GM15510 (cell line): ENCODE results near the gene ATP5MC2.

ENCODE experiments used
- POLR2A ChIP-seq: IDR thresholded peaks from 3 replicates; pipeline ENCODE4 v1.6.1; 2011; ENCODE audit warnings: borderline replicate concordance; ENCODE audit not compliant: insufficient read length; ENCODE audit errors: extremely low read depth

ATP5MC2 gene

DNA sequence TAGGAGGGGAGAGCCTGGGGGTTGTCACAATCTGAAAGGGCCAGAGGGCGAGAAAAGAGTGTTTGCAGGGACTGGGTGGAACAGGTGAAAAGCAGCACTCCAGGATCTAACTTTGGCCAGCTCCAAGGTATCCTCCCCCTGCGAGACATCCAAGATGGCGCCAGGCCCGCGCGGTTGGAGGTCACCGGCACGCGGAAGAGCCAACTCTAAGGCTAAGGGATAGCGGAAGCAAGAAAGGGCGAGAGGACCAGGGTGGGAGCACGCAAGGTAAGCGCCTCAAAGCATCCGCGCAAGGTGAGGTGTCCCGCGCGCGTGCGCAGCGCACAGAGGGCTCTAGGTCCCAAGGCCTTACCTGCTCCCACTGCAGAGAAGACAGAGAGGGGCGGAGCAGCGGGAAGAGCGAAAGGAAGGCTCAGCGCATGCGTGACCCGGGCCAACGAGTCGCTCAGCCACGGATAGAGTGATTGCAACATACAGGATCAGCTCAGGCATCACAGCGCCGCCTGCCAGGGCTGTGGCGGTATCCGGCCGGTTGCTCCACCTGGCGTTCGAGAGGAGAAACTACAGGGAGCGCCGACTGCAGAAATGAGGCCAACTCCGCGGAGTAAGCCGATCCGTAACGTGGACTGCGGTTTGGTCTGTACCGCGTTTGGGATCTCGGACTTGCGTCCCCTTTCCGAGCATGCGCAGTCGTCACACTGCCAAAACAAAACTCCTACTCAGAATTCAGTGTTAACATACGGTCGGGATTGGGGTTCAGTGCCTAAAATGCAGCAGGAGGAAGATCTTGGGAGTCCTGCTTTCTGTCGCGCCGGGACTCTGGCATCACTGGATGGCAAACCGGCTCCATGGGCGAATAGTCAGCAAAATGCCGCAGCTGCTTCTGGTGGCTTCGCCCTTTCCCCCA is at the start of gene ATP5MC2:
Gene ATP5MC2 (minus strand): TSS at position 383 of the 907 bp plus-strand sequence. CDS start 3,469 bp downstream, outside the sequence.
- peak; percentile 85 for TF ChIP-seq POLR2A

GRCh38 chr12:53722450-53723041 is 46.7 kb upstream of the ATP5MC2 start:
- no peak for TF ChIP-seq POLR2A

GRCh38 chr12:53720946-53721345 is 45.1 kb upstream of the ATP5MC2 start:
- TF ChIP-seq POLR2A, result no peak

DNA sequence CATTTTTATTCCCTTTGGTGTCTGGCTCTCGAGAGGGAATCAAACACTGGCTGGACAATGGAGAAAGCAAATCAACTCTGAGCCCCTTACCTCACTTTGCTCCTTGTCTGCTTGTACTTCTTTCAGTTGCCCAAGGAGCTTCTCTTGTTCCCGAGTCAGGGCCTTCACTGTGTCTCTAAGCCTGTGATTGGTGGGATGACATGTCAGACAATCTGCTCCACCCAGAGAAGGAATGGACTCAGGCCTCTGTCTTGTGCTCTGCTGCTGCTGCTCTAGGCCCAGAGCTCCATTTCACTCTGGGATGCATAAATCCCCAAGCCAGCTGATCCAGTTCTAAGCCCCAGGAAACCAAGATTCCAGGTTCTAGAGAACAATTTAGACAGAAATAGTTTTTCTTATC is 43.8 kb upstream of the ATP5MC2 start:
- TF ChIP-seq POLR2A, result no peak

DNA sequence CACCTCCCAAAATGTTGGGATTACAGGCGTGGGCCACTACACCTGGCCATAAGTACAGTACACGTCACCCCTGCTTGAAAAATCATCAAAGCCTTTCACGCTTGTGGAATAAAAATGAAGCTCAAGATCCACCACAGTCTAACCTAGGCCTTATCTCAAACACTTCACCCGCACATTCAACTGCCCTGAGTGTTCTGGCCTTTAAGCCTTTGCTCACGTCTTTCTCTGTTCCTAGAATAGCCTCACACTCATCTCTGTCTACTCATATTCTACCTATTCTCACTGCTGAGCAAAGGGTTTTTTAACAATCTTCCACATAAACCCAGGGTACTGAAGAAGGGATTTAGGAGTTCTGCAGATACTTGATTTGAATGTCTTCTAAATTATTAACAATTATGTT is 41.4 kb upstream of the ATP5MC2 start:
- no peak for TF ChIP-seq POLR2A

DNA sequence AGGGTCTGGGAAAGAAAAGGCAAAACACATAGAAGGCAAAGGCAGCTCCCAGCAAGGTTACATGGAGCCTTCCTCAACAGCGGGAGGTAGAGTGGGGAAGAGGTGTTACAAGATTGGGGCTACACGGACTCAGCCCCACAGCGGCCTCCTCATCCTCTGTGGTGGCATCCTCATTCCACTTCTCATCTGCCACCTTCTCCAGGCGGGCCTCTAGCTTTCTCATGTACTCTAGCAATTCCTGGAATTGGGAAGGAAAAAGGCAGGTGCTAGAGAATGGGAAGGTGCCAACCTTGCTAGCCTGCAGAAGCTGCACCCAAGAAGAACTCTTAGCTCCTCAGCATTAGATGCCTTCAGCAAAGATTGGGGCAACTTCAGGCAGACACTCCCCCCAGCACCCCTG is 38.1 kb upstream of the ATP5MC2 start:
- no peak for TF ChIP-seq POLR2A

- no peak for TF ChIP-seq POLR2A
These were observed 37.6 kb upstream of the ATP5MC2 start for GRCh38 chr12:53713516-53713915.

DNA sequence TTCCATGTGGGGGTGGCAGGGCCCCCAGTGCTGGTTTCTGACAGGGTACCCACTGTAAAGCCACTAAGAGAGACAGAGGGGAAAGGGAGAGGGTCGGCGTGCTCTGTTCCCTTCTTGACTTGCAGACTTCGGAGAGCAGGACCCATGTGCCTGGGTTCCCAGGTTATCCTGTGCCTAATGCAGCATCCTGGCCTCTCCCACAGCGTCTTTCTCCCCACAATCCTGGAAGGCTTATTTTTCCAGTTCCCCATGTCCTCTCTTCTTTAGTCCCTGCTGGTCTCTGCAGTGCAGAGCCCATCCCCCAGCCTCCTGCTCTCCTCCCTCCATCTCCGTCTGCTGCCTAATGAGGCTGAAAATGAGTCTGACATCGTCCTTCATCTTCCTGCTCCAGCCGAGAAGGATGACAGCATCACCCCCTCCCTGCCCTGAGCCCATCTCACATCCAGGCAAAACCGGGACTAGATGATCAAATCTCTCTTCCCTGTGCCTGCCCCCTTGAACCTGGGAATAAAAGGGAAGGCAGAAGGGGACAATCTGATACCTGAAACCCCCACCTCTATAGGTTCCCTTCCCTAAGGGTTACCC is 36.3 kb upstream of the ATP5MC2 start:
- no peak for TF ChIP-seq POLR2A

GRCh38 chr12:53710091-53710490 is 34.2 kb upstream of the ATP5MC2 start:
- no peak for TF ChIP-seq POLR2A

DNA sequence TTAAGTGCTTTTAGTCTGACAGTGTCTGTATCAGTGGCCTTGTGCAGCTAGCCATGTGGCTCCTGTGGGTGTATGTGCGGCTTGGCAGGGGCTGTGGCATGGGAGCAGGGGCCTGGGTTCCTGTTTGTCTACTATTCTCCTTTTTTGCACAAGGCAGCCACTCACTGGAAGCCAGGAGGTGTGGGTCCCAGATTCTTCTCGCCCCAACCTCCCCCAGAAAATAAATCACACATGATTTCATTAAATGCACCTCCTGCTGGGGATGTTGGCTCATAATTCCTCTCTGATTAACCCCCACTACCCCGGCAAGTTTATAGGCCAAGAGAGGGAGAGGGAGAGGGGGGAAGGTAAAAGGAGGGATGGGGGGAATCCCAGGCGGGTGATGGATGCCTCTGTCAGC is 33.8 kb upstream of the ATP5MC2 start:
- no peak for TF ChIP-seq POLR2A

DNA sequence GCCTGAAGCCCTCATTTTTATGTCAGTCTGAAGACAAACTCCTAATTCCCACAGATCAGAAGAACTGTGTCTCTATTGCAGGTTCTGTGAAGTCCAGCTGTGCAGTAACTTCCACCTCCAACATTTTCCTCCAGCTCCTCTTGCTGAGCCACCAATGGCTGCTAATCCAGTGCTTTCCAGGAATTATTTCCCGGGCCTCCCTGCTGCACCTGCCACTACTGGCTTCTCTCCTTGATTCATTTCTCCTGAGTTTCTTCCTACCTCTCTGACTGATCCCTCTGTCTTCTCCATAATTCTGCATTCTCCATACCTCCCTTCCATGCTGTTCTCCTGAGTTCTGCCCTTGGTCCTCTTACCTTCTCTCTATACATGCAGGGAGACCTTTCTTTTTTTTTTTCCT is 30.2 kb upstream of the ATP5MC2 start:
- TF ChIP-seq POLR2A, result no peak

DNA sequence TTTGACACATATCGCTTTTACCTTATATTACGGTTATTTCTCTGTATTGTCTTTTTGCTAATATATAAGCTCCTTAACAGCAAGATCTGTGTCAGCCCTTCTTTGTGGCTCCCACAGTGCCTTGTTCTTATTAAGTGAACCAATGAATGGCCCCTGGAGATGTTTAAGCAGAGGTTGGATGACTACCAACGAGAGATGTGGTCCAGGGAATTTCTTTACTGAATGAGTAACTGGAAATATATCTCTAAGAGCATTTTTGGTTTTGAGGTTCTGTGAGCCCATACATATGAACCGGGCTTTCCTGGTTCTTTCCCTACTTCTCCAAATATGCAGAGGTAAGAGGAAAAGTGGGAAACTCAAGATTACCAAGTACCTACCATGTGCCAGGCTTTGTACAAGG is 27.9 kb upstream of the ATP5MC2 start:
- no peak for TF ChIP-seq POLR2A

DNA sequence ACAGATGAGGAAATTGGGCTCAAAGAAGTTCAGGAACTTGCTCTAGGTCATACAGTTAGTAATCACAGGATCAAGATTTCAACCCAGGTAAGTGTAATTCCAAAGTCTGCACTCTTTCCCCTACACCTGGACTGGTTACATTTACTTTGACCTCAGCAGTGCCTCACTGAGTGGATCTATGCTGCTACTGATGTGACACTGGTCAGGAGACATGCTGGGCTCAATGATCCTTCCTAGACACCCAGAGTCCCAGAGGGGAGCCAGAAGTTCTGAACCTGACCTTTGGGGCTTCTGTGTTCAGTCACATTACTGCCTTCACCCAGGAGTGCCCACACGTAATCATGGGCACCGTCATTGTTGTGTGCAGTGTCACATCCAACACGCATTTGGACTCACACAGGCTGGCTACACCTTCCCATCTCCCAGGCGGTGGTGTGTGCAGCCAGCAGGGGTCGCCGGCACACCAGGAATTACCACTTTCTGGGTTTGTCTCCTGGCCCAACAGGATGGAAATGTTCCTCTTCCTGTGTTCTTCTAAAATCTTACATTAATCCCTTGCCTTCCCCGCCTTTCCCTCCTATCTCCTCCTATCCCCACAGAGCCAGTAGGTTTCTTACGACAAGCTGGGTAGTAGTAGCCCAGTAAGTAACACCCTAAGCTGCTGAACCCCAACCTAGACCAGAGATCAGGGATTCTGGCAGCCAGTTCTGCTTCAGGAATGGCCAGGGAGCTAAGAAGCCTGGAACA is 25.8 kb upstream of the ATP5MC2 start:
- no peak for TF ChIP-seq POLR2A

DNA sequence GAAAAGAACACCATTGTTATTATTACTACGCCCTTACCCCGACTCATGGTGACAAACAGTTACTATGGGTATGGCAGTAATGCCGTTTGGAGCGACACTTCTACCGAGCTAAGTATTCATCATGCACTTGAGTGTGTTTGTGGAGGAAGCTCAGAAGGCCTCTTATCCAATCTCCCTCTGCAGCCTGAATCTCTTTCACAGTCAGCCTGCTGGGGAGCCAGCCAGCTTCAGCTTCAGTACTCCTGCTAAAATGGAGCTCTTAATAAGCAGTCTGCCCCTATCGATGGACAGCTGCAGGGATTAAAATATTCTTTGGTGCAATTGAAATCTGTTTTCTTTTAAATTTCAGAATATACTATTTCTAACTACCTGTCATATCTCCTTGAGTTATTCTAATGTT is 24.7 kb upstream of the ATP5MC2 start:
- no peak for TF ChIP-seq POLR2A

DNA sequence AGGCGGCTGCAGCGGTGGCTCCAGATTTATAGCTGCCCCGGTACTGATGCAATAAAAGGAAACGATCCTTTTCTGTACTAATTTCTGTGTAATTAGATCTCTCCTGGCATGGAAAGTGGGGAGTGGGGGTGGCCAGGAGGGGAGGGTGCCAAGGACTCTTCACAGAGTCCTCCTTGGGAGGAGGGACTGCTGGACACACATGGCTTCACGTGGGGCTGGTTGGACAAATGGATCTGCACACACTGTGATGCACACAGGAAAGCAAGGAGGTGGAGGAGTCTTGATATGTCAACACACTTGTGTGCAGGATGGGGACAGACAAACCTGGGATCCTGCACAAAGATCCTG is 23.8 kb upstream of the ATP5MC2 start:
- TF ChIP-seq POLR2A, result no peak
